Peyer's patch (tissue), 4 donors: Measurements from ENCODE around the gene PNPLA1.

Experiments
- CTCF ChIP-seq, 6 experiments: fragments of 450-650 bp in 4 of 6; fragments of 200-600 bp in 2 of 6; sonication (generic) in 1 of 6; IDR thresholded peaks; one replicate each; pipeline ENCODE4 v1.5.1; 2017 to 2019; ENCODE audit warnings: antibody characterized with exemption in 6 of 6, mild to moderate bottlenecking in 3 of 6, moderate library complexity in 1 of 6
- POLR2A ChIP-seq, 2 donors: fragments of 450-650 bp; IDR thresholded peaks; one replicate each; pipeline ENCODE4 v1.5.1; 2017; ENCODE audit warnings: antibody characterized with exemption in 2 of 2, mild to moderate bottlenecking in 2 of 2, moderate library complexity in 2 of 2

DNA sequence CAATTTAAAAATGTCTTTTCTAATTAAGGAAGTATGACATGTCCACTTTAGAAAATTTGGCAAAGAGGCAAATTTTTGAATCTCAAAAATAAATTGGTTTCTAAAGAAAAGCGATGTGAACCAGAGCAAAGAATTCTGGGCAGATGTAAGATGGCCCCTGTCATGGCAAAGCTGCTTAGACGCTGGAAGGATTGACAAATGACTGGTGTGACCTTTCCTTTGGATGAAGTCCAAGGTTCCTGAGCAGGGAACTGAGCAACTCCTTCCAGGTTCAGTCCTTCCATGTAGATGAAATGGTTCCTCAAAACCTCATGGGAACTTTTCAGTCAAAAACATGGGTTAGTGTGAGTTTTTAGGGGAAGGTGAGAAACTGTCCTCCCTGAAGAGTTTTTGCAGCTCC, 48.2 kb upstream of the PNPLA1 start:
- TF ChIP-seq CTCF (IDR thresholded peaks at IDR 0.05) (no peak), POLR2A (IDR thresholded peaks at IDR 0.05) (no peak)
